GM19452 (cell line): ENCODE results near the gene BRSK2.

Experiments used
- ATAC-seq: cut with Tn5 transposase; IDR thresholded peaks from one replicate; pipeline ENCODE4 v1.9.1; 2021; ENCODE audit not compliant: unreplicated experiment

Gene BRSK2

DNA sequence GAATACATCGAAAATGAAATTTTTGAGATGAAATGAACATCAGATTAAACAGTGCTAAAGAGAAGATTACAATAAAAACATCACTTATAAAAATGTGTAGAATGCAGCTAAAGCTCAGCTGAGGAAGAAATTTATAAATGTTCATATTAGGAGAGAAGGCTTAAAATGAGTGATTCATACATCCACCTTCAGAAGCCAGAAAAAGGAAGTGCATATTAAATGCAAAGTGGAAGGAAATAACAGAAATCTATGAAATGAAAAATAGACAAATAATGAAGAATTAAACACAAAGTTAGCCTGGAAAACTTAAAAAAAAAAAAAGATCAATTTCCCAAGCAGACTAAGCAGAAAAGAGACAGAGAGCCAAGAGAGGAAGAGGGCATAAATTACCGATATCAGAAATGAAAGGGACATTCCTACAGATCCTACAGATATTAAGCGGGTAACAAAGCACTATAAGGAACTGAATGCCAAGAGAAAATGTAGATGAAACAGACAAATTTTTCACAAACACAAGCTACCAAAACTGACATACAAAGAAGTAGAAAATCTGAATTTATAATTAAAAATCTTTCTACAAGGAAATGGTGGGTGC lies 104.0 kb downstream of the BRSK2 start:
- ATAC-seq = no peak

GRCh38 chr11:1494650-1495049 lies 104.9 kb downstream of the BRSK2 start:
- ATAC-seq = no peak

GRCh38 chr11:1496091-1496760 lies 106.5 kb downstream of the BRSK2 start:
- ATAC-seq = no peak

DNA sequence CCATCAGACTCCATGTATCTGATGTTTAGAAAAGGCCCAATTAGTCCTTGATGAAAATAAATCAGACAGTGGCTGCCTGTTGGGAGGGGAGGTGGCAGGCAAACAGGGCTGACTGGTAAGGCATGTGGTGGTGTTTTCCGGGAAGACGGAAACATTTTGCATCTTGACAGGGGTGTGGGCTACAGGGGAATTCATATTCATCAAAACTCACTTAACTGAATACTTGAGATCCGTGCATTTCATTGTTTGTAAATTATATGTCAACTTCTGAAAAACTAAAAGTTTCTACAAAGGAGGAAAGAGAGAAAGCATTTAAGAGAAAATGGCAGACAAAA lies 107.0 kb downstream of the BRSK2 start:
- ATAC-seq = no peak

DNA sequence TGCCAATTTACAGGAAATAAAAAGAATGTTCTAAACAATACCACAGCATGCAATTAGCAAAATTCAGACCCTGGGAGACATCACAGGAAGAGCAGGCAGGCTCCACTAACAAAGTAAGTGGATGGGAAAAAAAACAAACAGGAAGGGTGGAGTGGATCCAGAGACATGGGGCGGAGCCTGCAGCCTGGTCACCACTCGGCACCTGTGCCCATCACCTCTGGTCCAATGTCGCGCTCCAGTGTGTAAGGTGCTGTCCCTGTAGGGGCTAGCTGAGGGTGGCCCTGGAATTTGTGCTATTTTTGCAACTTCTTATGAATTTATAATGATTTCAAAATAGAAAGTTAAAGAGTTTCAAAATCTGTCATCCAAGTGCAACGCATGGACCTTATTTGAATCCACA lies 107.9 kb downstream of the BRSK2 start:
- no peak for ATAC-seq

- no peak for ATAC-seq
Observed at GRCh38 chr11:1498262-1498661, 108.5 kb downstream of the BRSK2 start.

DNA sequence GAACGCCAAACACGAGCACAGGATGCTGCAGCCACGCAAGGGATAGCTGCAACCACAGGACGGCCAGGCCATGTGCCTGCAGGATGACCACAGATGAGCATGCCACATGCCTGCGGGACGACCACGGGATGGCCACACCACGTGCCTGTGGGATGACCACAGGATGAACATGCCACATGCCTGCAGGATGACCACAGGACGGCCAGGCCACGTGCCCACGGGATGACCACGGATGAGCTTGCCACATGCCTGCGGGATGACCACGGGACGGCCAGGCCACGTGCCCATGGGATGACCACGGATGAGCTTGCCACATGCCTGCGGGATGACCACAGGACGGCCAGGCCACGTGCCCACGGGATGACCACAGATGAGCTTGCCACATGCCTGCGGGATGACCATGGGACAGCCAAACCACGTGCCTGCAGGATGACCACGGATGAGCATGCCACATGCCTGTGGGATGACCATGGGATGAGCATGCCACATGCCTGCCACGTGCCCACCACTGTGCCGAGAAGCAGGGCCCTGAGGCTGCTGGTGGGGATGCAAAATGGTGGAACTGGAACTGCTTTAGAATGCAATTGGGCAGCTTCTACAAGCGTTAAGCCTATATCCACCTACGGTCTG lies 109.6 kb downstream of the BRSK2 start:
- ATAC-seq = no peak

GRCh38 chr11:1499899-1500298 lies 110.2 kb downstream of the BRSK2 start:
- no peak for ATAC-seq

GRCh38 chr11:1500466-1501420 lies 111.0 kb downstream of the BRSK2 start:
- ATAC-seq = no peak

- no peak for ATAC-seq
Observed at GRCh38 chr11:1501421-1502167, 111.9 kb downstream of the BRSK2 start.

GRCh38 chr11:1502168-1502953 lies 112.6 kb downstream of the BRSK2 start:
- no peak for ATAC-seq

- ATAC-seq = no peak
Observed at GRCh38 chr11:1502954-1503707, 113.4 kb downstream of the BRSK2 start.

DNA sequence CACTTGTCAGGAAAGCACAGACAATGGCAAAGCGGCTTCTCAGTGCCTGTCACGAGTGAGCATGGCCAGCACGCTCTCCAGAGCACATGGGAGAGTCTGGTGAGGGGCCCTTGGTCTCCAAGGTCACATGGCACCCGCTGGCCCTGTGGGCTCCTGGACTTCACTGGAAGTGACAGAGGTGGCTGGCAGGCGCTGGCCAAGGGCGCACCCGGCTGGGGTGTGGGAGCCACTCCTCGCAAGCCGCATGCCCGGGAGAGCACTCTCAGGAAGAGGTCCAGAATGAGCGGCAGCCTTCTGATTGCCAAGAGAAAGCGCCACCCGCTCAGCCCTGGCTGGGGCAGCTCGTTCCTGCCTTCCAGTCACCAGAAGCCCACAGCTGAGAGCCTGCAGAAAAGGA lies 114.0 kb downstream of the BRSK2 start:
- ATAC-seq = no peak

DNA sequence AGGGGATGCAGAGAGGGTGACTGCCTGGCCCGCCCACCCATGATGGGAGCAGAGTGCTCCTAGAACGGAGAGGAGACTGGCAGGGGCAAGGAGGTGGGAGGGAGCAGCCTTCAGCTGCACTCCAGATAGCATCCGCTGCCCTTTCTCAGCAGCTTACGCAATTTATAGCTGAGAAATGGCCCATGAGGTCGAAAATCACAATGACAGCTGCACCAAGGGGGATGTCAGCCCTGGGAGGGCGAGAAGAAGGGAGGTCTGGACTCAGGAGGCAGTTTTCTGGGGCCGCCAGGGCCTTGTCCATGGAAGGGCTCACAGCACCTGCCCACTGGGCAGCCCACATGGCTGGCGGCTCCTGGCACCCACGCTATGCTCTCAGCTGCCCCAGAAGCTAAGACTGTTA lies 114.4 kb downstream of the BRSK2 start:
- no peak for ATAC-seq

DNA sequence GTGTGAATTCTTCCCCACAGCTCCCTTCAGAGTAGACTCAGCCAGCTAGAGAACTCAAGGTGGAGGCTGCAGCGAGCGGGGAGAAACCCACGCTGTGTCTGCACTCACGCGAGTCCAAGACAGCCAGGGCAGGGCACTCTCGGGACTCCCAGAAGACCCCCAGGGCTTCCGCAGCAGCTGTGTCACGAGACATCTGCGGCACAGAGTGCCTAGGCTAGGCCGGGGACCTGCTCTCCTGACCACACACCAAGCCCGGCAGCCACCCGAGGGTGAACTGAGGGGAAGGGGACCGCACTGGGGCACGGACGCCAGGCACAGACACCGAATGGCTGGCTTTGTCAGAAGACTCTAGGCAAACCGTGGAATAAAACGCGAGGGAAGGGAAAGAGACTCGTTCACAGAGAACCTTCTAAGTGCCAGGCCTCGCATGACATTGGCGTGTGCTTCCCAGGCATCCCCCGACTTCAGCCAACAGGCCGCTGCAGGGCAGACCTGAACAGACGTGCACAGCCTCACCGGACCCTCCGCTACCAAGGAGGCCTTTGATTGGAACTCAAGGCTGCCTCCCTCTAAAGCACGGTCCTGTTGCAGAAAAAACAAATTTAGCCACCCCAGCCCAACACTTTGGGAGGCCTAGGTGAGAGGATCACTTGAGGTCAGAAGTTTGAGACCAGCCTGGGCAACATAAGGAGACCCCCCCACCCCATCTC lies 115.0 kb downstream of the BRSK2 start:
- no peak for ATAC-seq

DNA sequence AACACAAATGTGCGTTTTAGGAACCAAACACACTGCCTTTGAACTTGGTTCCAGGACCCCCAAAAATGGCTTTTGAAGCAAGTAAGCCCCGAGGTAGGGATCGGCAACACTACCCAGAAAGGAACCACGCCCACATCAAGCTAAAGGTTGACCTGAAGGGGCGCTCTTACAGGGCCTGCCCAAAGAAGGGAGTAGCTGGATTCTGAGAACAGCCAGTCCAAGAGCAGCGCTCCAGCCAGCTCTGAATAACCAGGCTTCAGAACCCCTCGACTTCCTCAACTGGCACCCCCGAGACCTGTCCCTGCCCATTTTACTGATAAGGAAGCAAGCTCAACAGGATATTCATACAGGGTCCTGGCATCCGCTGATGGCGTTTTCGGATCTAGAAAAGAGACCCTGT lies 115.7 kb downstream of the BRSK2 start:
- ATAC-seq = no peak

DNA sequence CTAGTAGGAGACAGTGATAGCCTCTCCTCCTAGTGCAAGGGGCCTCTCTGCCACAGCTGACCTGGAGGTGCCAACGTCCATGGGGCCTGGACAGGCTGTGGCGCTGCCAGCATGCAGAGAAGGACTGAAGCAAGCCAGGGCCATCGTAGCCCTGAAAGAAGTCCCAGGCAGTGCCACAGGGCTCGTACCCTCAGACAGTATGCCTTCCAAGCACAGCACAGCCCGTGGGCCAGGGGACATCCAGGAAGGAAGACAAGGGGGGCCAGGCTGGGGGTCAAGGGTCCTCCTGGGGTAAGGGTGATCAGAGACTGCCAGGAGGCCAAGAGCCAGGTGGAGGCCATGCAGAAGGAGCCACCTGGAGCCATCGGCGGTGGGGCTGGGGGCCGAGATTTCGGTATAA lies 117.2 kb downstream of the BRSK2 start:
- ATAC-seq = no peak

DNA sequence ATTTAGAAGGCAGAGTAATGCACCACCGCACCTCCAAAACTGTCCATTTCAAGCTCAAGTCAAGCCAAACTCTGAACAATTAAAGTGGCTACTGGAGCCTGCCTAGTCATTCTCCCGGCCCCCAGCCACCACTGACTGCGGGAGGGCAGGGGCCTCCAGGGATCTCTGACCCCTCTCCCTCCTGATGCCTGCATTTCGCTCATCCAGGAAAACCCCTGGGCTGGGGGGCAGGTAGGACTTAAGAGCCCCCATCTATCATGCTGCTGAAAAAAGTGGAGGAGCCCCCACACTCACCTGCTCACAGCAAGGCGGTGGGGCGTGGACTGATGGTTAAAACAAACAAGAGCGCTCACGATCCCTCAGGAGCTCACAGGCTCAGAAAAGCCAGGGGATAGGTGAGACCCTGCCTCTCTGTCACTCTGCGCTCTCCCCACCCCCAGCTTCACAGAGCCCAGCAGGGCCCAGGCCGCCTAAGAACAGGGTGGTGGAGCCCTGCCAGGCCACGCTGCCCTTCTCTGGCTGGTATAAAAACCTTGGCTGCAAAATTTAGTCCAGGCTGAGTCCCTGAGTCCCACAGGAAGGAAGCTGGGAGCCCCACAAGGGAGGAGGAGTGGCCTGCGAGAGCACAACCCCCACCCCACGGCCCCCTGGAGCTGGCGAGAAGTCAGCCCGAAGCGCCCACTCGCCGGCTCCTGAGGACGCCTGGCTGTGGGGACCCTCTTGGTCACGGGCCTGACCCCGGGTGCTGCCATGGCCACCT lies 117.8 kb downstream of the BRSK2 start:
- no peak for ATAC-seq
